ENCODE data around the gene MRPS18B. TPM values are rescaled to one million over a fixed set of nuclear protein-coding genes. Genes with fewer than 3 reads are reported as not detected.

Gene MRPS18B
- total and polyA plus RNA-seq, 2 of the 13 experiments (the other 11 are each of a cell fraction or from before 2014, with no cell fraction given), result 125 to 131 TPM

GRCh38 chr6:30617565-30618269 lies at the start of gene MRPS18B (continued):
- TF ChIP-seq, protein P1, sequence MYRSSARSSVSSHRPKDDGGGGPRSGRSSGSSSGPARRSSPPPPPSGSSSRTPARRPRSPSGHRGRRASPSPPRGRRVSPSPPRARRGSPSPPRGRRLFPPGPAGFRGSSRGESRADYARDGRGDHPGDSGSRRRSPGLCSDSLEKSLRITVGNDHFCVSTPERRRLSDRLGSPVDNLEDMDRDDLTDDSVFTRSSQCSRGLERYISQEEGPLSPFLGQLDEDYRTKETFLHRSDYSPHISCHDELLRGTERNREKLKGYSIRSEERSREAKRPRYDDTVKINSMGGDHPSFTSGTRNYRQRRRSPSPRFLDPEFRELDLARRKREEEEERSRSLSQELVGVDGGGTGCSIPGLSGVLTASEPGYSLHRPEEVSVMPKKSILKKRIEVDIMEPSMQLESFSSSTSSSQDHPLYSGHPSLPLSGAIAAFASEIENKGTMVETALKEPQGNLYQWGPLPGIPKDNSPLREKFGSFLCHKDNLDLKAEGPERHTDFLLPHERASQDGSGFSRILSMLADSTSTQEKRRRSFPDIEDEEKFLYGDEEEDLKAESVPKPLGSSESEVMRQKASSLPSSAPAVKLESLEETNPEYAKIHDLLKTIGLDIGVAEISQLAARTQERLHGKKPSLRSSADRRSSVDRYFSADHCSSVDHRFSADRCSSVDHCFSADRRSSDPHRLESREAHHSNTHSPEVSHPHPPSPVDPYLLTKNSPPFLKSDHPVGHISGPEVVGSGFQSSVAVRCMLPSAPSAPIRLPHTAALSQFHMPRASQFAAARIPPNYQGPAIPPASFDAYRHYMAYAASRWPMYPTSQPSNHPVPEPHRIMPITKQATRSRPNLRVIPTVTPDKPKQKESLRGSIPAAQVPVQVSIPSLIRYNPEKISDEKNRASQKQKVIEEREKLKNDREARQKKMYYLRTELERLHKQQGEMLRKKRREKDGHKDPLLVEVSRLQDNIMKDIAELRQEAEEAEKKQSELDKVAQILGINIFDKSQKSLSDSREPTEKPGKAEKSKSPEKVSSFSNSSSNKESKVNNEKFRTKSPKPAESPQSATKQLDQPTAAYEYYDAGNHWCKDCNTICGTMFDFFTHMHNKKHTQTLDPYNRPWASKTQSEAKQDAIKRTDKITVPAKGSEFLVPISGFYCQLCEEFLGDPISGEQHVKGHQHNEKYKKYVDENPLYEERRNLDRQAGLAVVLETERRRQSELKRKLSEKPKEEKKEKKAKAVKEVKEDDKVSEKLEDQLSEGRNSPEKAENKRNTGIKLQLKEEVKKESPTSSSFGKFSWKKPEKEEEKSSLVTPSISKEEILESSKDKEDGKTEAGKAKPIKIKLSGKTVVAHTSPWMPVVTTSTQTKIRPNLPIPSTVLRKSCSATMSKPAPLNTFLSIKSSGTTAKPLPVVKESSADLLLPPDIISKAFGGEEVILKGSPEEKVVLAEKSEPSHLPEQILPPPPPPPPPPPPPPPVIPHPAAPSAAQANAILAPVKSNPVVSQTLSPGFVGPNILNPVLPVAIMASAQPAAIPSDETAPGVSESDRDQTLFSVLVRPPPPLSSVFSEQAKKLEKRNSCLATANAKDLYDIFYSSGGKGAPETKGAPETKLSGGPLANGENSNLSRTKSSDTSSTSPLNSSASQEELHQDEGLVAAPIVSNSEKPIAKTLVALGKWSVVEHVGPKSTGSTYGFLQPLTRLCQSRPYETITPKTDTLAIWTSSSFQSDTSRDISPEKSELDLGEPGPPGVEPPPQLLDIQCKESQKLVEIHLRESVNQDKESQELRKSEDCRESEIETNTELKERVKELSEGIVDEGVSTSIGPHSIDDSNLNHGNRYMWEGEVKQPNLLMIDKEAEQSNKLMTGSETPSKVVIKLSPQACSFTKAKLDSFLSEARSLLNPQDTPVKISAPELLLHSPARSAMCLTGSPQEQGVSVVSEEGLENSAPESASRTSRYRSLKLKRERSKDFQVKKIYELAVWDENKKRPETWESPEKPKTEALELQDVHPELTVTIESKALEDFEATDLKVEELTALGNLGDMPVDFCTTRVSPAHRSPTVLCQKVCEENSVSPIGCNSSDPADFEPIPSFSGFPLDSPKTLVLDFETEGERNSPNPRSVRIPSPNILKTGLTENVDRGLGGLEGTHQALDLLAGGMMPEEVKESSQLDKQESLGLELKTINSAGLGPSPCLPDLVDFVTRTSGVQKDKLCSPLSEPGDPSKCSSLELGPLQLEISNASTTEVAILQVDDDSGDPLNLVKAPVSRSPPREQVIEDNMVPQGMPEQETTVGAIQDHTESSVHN (CRISPR knock-in tag; IDR thresholded peaks at IDR 0.05), result no peak
- TF ChIP-seq KDM5B (CRISPR knock-in tag; IDR thresholded peaks at IDR 0.05; ENCODE audit: borderline replicate concordance) (peak; percentile 81), ZNF841 (CRISPR knock-in tag; IDR thresholded peaks at IDR 0.05; ENCODE audit: borderline replicate concordance) (no peak), MTF2 (CRISPR knock-in tag; IDR thresholded peaks at IDR 0.05; ENCODE audit: borderline replicate concordance) (no peak), ZNF496 (CRISPR knock-in tag; IDR thresholded peaks at IDR 0.05; ENCODE audit: insufficient replicate concordance) (no peak), ZIK1 (CRISPR knock-in tag; IDR thresholded peaks at IDR 0.05; ENCODE audit: borderline replicate concordance, low read depth) (no peak)
- TF ChIP-seq, protein P2, sequence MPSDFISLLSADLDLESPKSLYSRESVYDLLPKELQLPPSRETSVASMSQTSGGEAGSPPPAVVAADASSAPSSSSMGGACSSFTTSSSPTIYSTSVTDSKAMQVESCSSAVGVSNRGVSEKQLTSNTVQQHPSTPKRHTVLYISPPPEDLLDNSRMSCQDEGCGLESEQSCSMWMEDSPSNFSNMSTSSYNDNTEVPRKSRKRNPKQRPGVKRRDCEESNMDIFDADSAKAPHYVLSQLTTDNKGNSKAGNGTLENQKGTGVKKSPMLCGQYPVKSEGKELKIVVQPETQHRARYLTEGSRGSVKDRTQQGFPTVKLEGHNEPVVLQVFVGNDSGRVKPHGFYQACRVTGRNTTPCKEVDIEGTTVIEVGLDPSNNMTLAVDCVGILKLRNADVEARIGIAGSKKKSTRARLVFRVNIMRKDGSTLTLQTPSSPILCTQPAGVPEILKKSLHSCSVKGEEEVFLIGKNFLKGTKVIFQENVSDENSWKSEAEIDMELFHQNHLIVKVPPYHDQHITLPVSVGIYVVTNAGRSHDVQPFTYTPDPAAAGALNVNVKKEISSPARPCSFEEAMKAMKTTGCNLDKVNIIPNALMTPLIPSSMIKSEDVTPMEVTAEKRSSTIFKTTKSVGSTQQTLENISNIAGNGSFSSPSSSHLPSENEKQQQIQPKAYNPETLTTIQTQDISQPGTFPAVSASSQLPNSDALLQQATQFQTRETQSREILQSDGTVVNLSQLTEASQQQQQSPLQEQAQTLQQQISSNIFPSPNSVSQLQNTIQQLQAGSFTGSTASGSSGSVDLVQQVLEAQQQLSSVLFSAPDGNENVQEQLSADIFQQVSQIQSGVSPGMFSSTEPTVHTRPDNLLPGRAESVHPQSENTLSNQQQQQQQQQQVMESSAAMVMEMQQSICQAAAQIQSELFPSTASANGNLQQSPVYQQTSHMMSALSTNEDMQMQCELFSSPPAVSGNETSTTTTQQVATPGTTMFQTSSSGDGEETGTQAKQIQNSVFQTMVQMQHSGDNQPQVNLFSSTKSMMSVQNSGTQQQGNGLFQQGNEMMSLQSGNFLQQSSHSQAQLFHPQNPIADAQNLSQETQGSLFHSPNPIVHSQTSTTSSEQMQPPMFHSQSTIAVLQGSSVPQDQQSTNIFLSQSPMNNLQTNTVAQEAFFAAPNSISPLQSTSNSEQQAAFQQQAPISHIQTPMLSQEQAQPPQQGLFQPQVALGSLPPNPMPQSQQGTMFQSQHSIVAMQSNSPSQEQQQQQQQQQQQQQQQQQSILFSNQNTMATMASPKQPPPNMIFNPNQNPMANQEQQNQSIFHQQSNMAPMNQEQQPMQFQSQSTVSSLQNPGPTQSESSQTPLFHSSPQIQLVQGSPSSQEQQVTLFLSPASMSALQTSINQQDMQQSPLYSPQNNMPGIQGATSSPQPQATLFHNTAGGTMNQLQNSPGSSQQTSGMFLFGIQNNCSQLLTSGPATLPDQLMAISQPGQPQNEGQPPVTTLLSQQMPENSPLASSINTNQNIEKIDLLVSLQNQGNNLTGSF (CRISPR knock-in tag; IDR thresholded peaks at IDR 0.05), result 0 out of 2 replicates have a peak, but pooled peaks have one; percentile 44
- TF ChIP-seq, protein P3, sequence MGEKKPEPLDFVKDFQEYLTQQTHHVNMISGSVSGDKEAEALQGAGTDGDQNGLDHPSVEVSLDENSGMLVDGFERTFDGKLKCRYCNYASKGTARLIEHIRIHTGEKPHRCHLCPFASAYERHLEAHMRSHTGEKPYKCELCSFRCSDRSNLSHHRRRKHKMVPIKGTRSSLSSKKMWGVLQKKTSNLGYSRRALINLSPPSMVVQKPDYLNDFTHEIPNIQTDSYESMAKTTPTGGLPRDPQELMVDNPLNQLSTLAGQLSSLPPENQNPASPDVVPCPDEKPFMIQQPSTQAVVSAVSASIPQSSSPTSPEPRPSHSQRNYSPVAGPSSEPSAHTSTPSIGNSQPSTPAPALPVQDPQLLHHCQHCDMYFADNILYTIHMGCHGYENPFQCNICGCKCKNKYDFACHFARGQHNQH (CRISPR knock-in tag; IDR thresholded peaks at IDR 0.05), result no peak
- TF ChIP-seq, protein P4, sequence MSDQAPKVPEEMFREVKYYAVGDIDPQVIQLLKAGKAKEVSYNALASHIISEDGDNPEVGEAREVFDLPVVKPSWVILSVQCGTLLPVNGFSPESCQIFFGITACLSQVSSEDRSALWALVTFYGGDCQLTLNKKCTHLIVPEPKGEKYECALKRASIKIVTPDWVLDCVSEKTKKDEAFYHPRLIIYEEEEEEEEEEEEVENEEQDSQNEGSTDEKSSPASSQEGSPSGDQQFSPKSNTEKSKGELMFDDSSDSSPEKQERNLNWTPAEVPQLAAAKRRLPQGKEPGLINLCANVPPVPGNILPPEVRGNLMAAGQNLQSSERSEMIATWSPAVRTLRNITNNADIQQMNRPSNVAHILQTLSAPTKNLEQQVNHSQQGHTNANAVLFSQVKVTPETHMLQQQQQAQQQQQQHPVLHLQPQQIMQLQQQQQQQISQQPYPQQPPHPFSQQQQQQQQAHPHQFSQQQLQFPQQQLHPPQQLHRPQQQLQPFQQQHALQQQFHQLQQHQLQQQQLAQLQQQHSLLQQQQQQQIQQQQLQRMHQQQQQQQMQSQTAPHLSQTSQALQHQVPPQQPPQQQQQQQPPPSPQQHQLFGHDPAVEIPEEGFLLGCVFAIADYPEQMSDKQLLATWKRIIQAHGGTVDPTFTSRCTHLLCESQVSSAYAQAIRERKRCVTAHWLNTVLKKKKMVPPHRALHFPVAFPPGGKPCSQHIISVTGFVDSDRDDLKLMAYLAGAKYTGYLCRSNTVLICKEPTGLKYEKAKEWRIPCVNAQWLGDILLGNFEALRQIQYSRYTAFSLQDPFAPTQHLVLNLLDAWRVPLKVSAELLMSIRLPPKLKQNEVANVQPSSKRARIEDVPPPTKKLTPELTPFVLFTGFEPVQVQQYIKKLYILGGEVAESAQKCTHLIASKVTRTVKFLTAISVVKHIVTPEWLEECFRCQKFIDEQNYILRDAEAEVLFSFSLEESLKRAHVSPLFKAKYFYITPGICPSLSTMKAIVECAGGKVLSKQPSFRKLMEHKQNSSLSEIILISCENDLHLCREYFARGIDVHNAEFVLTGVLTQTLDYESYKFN (CRISPR knock-in tag; conservative IDR thresholded peaks at IDR 0.05), result peak; percentile 40

All from HepG2 (cell line).